ENCODE data around the gene OBP2B. TPM values are rescaled to one million over a fixed set of nuclear protein-coding genes. Genes with fewer than 3 reads are reported as not detected.
"Not testable (repeated sequence)": the region's sequence is repeated elsewhere in the genome, so short reads cannot be mapped to it uniquely, and the experiment has no call there.

The OBP2B gene, protein sequence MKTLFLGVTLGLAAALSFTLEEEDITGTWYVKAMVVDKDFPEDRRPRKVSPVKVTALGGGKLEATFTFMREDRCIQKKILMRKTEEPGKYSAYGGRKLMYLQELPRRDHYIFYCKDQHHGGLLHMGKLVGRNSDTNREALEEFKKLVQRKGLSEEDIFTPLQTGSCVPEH
- not detected for total RNA-seq

DNA sequence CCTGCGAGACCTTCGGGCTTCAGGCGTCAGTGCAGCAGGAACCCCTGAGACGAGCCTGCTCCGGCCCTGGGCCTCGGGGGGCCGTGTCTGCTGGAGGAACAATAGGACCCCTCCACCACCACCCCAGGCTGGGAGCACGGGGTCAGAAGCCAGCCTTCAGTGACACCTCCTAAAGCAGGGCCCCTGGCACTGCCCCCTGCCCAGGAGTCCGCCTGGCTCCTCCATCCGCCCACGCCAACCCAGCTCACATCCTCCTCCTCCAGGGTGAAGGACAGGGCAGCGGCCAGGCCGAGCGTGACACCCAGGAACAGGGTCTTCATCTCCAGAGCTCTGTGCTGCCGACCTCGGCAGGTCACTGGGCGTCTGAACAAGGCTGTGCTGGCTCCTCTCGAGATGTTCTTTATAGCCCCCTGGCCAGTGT lies at the start of gene OBP2B:
Gene OBP2B, minus strand, starts transcription at position 371 of the 421 bp plus-strand sequence. Its CDS starts 51 bp downstream, at position 320.
- not testable (repeated sequence) for H3K9ac ChIP-seq (ENCODE audit: low read depth in 1 of 3, low read length in 3 of 3); H3K4me3 ChIP-seq (ENCODE audit: low read length in 3 of 3); H3K4me1 ChIP-seq (ENCODE audit: control insufficient read depth in 3 of 3, insufficient read depth in 3 of 3, low read length in 3 of 3); H3K36me3 ChIP-seq (ENCODE audit: control insufficient read depth in 3 of 3, insufficient read depth in 3 of 3, low read length in 3 of 3); H3K27ac ChIP-seq (ENCODE audit: low read depth, low read length); H3K9me3 ChIP-seq (ENCODE audit: control insufficient read depth in 3 of 3, low read length in 3 of 3)
- H3K27me3 ChIP-seq (ENCODE audit: control insufficient read depth in 3 of 3, insufficient read depth in 3 of 3, low read length in 3 of 3) = peaks cover 17 to 34% (median 22%) of the 10 kb centered on the region in 3 donors

DNA sequence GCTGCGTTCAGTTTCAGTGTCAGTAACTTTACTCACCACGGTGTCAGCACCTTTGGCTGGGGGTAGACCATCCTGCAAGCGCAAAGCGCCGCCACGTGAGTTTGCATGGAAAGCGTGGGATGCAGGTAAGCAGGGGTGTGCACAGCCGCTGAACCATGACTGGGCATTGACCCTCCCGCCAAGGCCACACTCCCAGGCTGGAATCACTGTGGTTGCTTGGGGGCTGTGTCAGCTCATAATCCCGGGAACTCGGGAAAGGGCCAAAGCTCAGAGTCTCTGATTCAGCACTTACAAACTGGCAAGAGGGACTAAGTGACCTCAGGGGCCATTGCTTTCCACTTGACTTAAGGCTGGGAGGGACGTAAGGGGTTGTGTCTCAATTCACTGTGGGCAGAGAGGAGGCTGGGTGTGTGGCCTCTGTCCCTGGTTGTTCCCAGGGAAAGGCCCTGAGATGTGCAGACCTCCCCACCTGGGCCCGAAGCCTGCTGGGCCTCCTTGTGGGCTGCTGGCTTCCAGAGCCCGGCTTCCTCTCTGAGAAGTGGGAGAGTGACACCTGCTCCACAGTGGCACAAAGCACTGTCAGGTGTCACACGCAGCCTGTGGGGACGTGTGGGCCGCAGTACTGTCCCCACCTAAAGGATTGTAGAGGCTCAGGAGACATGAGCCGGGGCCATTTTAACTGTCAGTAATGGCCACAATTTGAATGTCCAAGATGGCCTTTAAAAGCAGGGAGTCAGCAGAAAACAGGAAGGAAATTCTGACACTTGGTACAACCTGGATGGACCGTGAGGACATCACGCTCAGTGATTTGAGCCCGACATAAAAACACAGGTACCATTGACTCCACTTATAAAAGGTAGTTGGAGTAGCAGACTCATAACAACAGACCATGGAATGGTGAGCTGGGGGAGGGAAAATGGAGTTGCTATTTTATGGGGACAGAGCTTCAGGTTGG lies 49.3 kb upstream of the OBP2B start:
- Histone ChIP-seq H3K9ac (ENCODE audit: low read depth in 1 of 3, low read length in 3 of 3) (no peak overlapping the region), H3K27me3 (ENCODE audit: control insufficient read depth in 3 of 3, insufficient read depth in 3 of 3, low read length in 3 of 3) (peaks cover 0 to 17% (median 15%) of the 10 kb centered on the region in 3 donors), H3K9me3 (ENCODE audit: control insufficient read depth in 3 of 3, low read length in 3 of 3) (peaks cover 0 to 5% (median 0%) of the 10 kb centered on the region in 3 donors), H3K36me3 (ENCODE audit: control insufficient read depth in 3 of 3, insufficient read depth in 3 of 3, low read length in 3 of 3) (no peaks in the 10 kb centered on the region), H3K4me1 (ENCODE audit: control insufficient read depth in 3 of 3, insufficient read depth in 3 of 3, low read length in 3 of 3) (peaks cover 0 to 13% (median 2%) of the 10 kb centered on the region in 3 donors), H3K27ac (ENCODE audit: low read depth, low read length) (no peak overlapping the region), H3K4me3 (ENCODE audit: low read length in 3 of 3) (no peak overlapping the region)

DNA sequence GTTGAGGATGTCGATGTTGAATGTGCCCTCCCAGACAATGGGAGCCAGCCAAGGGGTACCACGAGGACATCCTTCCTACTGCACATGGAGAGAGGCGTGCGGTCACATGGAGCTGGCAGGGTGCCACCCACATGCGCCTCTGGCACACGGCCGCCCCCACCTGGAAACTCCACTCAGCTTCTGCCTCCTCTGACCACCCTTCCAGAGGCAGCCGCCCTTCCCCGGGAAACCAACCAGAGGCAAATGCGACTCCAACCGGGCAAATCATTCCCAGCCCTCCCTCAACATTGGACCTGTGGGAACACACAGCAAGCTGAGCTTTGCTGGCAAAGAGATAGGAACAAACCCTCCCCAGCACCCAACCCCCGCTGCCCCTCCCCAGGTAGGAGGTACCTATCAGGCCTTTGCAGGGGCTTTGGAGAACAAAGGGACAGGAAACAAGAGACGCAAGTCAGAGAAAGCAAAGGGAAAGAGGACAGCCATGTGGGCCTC lies 48.5 kb upstream of the OBP2B start:
- peaks cover 0 to 5% (median 0%) of the 10 kb centered on the region in 3 donors for H3K9me3 ChIP-seq (ENCODE audit: control insufficient read depth in 3 of 3, low read length in 3 of 3)
- H3K27me3 ChIP-seq (ENCODE audit: control insufficient read depth in 3 of 3, insufficient read depth in 3 of 3, low read length in 3 of 3) = peaks cover 0 to 17% (median 12%) of the 10 kb centered on the region in 3 donors
- no peak overlapping the region for H3K9ac ChIP-seq (ENCODE audit: low read depth in 1 of 3, low read length in 3 of 3)
- no peak overlapping the region for H3K4me3 ChIP-seq (ENCODE audit: low read length in 3 of 3)
- H3K4me1 ChIP-seq (ENCODE audit: control insufficient read depth in 3 of 3, insufficient read depth in 3 of 3, low read length in 3 of 3) = peaks cover 0 to 13% (median 2%) of the 10 kb centered on the region in 3 donors
- no peaks in the 10 kb centered on the region for H3K36me3 ChIP-seq (ENCODE audit: control insufficient read depth in 3 of 3, insufficient read depth in 3 of 3, low read length in 3 of 3)
- no peak overlapping the region for H3K27ac ChIP-seq (ENCODE audit: low read depth, low read length)

DNA sequence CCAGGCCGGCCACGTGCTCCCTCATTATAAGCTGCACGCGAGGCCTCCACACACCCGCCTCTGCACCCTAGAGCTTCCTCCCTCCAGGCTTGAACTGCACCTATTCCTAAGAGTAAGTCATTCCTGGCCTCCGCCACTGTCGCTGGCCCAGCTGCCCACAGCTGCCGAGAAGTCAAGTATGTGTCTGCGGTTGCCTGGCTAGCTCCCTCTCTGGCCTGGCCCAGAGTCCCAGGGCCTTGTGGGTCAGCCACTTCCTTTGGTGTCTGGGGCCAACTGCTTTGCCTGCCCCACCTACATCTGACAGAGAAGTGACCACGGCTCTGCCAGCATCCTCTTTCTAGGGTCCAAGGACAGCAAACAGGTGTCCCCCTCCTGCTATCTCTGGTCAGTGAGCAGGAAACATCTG lies 47.6 kb upstream of the OBP2B start:
- Histone ChIP-seq H3K9ac (ENCODE audit: low read depth in 1 of 3, low read length in 3 of 3) (no peak overlapping the region), H3K27me3 (ENCODE audit: control insufficient read depth in 3 of 3, insufficient read depth in 3 of 3, low read length in 3 of 3) (peaks cover 0 to 14% (median 10%) of the 10 kb centered on the region in 3 donors), H3K9me3 (ENCODE audit: control insufficient read depth in 3 of 3, low read length in 3 of 3) (peaks cover 0 to 5% (median 0%) of the 10 kb centered on the region in 3 donors), H3K36me3 (ENCODE audit: control insufficient read depth in 3 of 3, insufficient read depth in 3 of 3, low read length in 3 of 3) (no peaks in the 10 kb centered on the region), H3K4me1 (ENCODE audit: control insufficient read depth in 3 of 3, insufficient read depth in 3 of 3, low read length in 3 of 3) (peaks cover 0 to 13% (median 2%) of the 10 kb centered on the region in 3 donors), H3K27ac (ENCODE audit: low read depth, low read length) (peak overlapping the region; percentile 44), H3K4me3 (ENCODE audit: low read length in 3 of 3) (no peak overlapping the region)

DNA sequence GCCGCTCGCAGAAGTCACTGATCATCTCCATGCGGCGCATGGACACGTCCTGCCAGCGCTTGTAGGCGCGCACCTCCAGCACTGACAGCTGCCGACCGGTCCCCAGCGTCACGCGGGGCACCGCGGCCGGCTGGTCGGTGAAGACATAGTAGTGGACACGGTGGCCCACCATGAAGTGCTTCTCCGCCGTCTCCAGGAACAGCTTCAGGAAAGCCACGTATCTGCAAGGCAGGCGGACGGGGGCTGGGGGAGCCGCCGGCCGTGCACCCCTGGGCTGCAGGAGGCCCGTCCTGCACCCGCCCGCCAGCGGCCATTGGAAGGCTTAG lies 47.0 kb upstream of the OBP2B start:
- no peaks in the 10 kb centered on the region for H3K36me3 ChIP-seq (ENCODE audit: control insufficient read depth in 3 of 3, insufficient read depth in 3 of 3, low read length in 3 of 3)
- peaks cover 0 to 5% (median 0%) of the 10 kb centered on the region in 3 donors for H3K9me3 ChIP-seq (ENCODE audit: control insufficient read depth in 3 of 3, low read length in 3 of 3)
- no peak overlapping the region for H3K4me3 ChIP-seq (ENCODE audit: low read length in 3 of 3)
- H3K27ac ChIP-seq (ENCODE audit: low read depth, low read length) = no peak overlapping the region
- H3K9ac ChIP-seq (ENCODE audit: low read depth in 1 of 3, low read length in 3 of 3) = no peak overlapping the region
- H3K4me1 ChIP-seq (ENCODE audit: control insufficient read depth in 3 of 3, insufficient read depth in 3 of 3, low read length in 3 of 3) = peaks cover 0 to 13% (median 2%) of the 10 kb centered on the region in 3 donors
- H3K27me3 ChIP-seq (ENCODE audit: control insufficient read depth in 3 of 3, insufficient read depth in 3 of 3, low read length in 3 of 3) = peaks cover 0 to 12% (median 5%) of the 10 kb centered on the region in 3 donors

DNA sequence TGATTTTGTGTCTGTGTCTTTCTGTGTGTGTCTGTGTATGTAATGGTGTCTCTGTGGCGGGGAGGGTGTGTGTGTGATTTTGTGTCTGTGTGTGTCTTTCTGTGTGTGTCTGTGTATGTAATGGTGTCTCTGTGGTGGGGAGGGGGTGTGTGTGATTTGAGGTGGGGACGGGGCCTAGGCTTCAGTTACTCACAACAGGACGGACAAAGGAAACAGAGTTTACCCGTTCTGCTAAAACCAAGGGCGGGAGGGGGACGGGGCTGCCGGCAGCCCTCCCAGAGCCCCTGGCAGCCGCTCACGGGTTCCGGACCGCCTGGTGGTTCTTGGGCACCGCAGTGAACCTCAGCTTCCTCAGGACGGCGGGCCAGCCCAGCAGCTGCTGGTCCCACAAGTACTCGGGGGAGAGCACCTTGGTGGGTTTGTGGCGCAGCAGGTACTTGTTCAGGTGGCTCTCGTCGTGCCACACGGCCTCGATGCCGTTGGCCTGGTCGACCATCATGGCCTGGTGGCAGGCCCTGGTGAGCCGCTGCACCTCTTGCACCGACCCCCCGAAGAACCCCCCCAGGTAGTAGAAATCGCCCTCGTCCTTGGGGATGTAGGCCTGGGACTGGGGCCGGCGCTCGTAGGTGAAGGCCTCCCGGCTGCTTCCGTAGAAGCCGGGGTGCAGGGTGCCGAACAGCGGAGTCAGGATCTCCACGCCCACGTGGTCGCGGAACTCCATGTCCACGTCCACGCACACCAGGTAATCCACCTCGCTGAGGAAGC lies 46.5 kb upstream of the OBP2B start:
- H3K9ac ChIP-seq (ENCODE audit: low read depth in 1 of 3, low read length in 3 of 3) = no peak overlapping the region
- no peak overlapping the region for H3K27ac ChIP-seq (ENCODE audit: low read depth, low read length)
- H3K4me3 ChIP-seq (ENCODE audit: low read length in 3 of 3) = no peak overlapping the region
- H3K27me3 ChIP-seq (ENCODE audit: control insufficient read depth in 3 of 3, insufficient read depth in 3 of 3, low read length in 3 of 3) = peaks cover 0 to 12% (median 5%) of the 10 kb centered on the region in 3 donors
- H3K9me3 ChIP-seq (ENCODE audit: control insufficient read depth in 3 of 3, low read length in 3 of 3) = peaks cover 0 to 5% (median 0%) of the 10 kb centered on the region in 3 donors
- H3K4me1 ChIP-seq (ENCODE audit: control insufficient read depth in 3 of 3, insufficient read depth in 3 of 3, low read length in 3 of 3) = peaks cover 0 to 13% (median 2%) of the 10 kb centered on the region in 3 donors
- no peaks in the 10 kb centered on the region for H3K36me3 ChIP-seq (ENCODE audit: control insufficient read depth in 3 of 3, insufficient read depth in 3 of 3, low read length in 3 of 3)

DNA sequence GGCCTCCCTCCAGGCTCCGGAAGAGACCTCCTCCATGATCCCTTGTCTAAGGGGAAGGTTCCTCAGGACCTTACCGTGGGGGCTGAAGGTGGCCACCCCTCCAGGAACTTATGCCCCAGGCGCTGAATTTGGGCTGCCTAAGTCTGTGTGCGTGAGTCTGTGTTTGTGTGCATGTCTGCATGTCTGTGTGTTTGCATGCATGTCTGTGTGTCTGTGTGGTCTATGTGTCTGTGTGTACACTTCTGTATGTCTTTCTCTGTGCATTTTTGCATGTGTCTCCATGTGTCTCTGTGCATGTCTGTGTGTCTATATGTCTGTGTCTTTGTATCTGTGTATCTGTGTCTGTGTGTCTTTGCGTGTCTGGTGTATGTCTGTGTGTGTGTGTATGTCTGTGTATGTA lies 45.4 kb upstream of the OBP2B start:
- Histone ChIP-seq H3K4me1 (ENCODE audit: control insufficient read depth in 3 of 3, insufficient read depth in 3 of 3, low read length in 3 of 3) (peaks cover 0 to 13% (median 2%) of the 10 kb centered on the region in 3 donors), H3K36me3 (ENCODE audit: control insufficient read depth in 3 of 3, insufficient read depth in 3 of 3, low read length in 3 of 3) (no peaks in the 10 kb centered on the region), H3K4me3 (ENCODE audit: low read length in 3 of 3) (no peak overlapping the region), H3K9me3 (ENCODE audit: control insufficient read depth in 3 of 3, low read length in 3 of 3) (peaks cover 0 to 5% (median 0%) of the 10 kb centered on the region in 3 donors), H3K9ac (ENCODE audit: low read depth in 1 of 3, low read length in 3 of 3) (no peak overlapping the region), H3K27me3 (ENCODE audit: control insufficient read depth in 3 of 3, insufficient read depth in 3 of 3, low read length in 3 of 3) (peaks cover under 1 to 14% (median 6%) of the 10 kb centered on the region in 3 donors), H3K27ac (ENCODE audit: low read depth, low read length) (no peak overlapping the region)

DNA sequence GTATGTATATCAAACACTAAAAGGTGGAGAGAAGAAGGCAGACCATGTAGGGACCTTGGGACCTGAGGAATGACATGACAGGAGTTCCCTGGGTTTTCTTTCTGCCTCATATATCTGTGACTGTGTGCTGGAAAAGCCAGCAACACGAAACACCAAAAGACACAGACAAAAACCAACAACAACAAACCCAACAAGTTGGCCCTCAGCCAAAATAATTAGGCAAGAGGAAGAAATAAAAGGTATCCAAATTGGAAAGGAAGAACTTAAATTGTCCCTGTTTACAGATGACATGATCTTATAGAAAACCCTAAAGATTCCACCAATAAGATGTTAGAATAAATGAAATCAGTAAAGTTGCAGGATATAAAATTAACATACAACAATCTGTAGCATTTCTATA lies 44.2 kb upstream of the OBP2B start:
- Histone ChIP-seq H3K4me3 (ENCODE audit: low read length in 3 of 3) (no peak overlapping the region), H3K27ac (ENCODE audit: low read depth, low read length) (no peak overlapping the region), H3K27me3 (ENCODE audit: control insufficient read depth in 3 of 3, insufficient read depth in 3 of 3, low read length in 3 of 3) (peaks cover 3 to 15% (median 14%) of the 10 kb centered on the region in 3 donors), H3K36me3 (ENCODE audit: control insufficient read depth in 3 of 3, insufficient read depth in 3 of 3, low read length in 3 of 3) (no peaks in the 10 kb centered on the region), H3K4me1 (ENCODE audit: control insufficient read depth in 3 of 3, insufficient read depth in 3 of 3, low read length in 3 of 3) (peaks cover 0 to 11% (median 2%) of the 10 kb centered on the region in 3 donors), H3K9ac (ENCODE audit: low read depth in 1 of 3, low read length in 3 of 3) (no peak overlapping the region), H3K9me3 (ENCODE audit: control insufficient read depth in 3 of 3, low read length in 3 of 3) (peaks cover 0 to 5% (median 0%) of the 10 kb centered on the region in 3 donors)

DNA sequence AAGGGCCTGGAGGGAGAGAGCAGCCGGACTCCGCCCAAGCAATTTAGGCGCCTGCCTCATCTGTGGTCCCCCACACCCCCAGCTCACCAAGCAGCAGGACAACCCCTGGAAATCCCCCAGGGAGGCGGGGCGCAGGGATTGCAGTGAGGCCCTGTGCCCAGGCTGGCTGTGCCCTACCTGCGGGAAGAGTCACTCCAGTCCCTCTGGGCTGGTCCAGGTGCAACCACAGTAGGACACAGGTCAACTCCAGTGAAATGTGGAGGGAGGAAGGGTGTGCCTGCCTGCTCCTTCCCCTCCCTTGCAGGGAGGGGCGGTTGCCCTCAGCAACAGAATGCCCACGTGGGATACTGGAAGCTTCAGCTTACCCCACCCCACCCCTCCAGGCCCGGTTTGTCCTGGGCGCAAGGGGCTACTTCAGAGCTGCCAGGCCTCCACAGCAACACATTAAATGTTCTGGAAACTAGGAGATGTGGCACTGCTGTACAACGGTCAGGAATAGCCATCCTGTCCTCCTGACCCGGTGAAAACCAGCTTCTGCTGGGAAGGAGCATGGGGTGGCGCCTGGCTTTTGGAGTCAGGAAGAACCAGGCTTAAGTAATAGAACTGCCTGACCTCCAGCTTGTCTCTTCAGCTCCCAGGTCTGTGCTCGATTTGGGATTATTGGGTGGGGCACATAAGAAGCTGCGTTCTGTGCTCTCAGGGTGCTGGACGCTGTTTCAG lies 43.4 kb upstream of the OBP2B start:
- Histone ChIP-seq H3K27me3 (ENCODE audit: control insufficient read depth in 3 of 3, insufficient read depth in 3 of 3, low read length in 3 of 3) (peaks cover 10 to 15% (median 14%) of the 10 kb centered on the region in 3 donors), H3K9ac (ENCODE audit: low read depth in 1 of 3, low read length in 3 of 3) (no peak overlapping the region), H3K27ac (ENCODE audit: low read depth, low read length) (no peak overlapping the region), H3K4me1 (ENCODE audit: control insufficient read depth in 3 of 3, insufficient read depth in 3 of 3, low read length in 3 of 3) (peaks cover 0 to 7% (median 0%) of the 10 kb centered on the region in 3 donors), H3K9me3 (ENCODE audit: control insufficient read depth in 3 of 3, low read length in 3 of 3) (peaks cover 0 to 5% (median 0%) of the 10 kb centered on the region in 3 donors), H3K36me3 (ENCODE audit: control insufficient read depth in 3 of 3, insufficient read depth in 3 of 3, low read length in 3 of 3) (no peaks in the 10 kb centered on the region), H3K4me3 (ENCODE audit: low read length in 3 of 3) (no peak overlapping the region)

Measured in skeletal muscle tissue (tissue), 4 donors.